K562 (cell line): Measurements from ENCODE around the gene IQUB. TPM values are rescaled to one million over a fixed set of nuclear protein-coding genes. Genes with fewer than 3 reads are reported as not detected.
"Not testable (repeated sequence)": the region's sequence is repeated elsewhere in the genome, so short reads cannot be mapped to it uniquely, and the experiment has no call there.

Experiments used
- ATAC-seq: fragments of 200-7000 bp; cut with Tn5 transposase; 3 replicates; pipeline ENCODE4 v1.9.1; 2020; ENCODE audit warnings: moderate library complexity
- BruUV-seq: library from RNA; stranded (reverse); fragments of 400-500 nt; replicated peaks from 2 replicates; lab custom pipeline; 2021; lab: Mats Ljungman, UMichigan
- CTCF ChIA-PET: fragments of 300-600 bp; formaldehyde crosslinking; extraction: SDS; loops from one replicate; lab custom pipeline; 2021; ENCODE audit warnings: low intra/inter-chr PET ratio; lab: Yijun Ruan, JAX
- POLR2A ChIA-PET: fragments of 300-600, 350-650 bp; sonication (Branson Sonifier 250); formaldehyde crosslinking; extraction: SDS; loops from one replicate; lab custom pipeline; 2021; ENCODE audit warnings: antibody characterized with exemption, inconsistent platforms; lab: Yijun Ruan, JAX
- DNase-seq, 4 experiments: peaks; one replicate each; pipeline versions ENCODE4 v3.0.0 to v3.0.0-alpha.2; 2011 to 2018; ENCODE audit warnings: low spot score in 3 of 4, mixed read lengths in 3 of 4; ENCODE audit errors: extremely low read depth in 1 of 4
- FAIRE-seq: peaks from 2 replicates; lab custom pipeline; 2011; peaks lifted over from hg19 to GRCh38; lab: Jason Lieb, UNC
- H2AFZ ChIP-seq: 2 replicates; pipeline ENCODE4 v1.6.0; 2011; ENCODE audit warnings: low read depth, low read length, control low read depth, inconsistent platforms
- H3K27ac ChIP-seq: fragments of 200-600 bp; 3 replicates; pipeline ENCODE4 v1.8.0; 2011; ENCODE audit warnings: low read depth, mild to moderate bottlenecking, control low read depth, inconsistent platforms, low read length, moderate library complexity, mixed read lengths; ENCODE audit errors: extremely low read depth
- H3K27me3 ChIP-seq, 2 experiments: fragments of 300-600 bp in 1 of 2; 2 replicates in 1 of 2; 3 replicates in 1 of 2; pipeline versions ENCODE4 v1.6.0 to v1.8.0; 2011; ENCODE audit warnings: inconsistent platforms in 2 of 2, low read length in 2 of 2, mild to moderate bottlenecking in 1 of 2, mixed read lengths in 1 of 2, moderate library complexity in 1 of 2; ENCODE audit not compliant: control insufficient read depth in 2 of 2, insufficient read depth in 2 of 2
- H3K36me3 ChIP-seq: fragments of 300-600 bp; 3 replicates; pipeline ENCODE4 v1.8.0; 2011; ENCODE audit warnings: mild to moderate bottlenecking, low read length, inconsistent platforms; ENCODE audit not compliant: control insufficient read depth, insufficient read depth
- H3K4me1 ChIP-seq, 2 experiments: fragments of 200-600 bp in 1 of 2; replicated peaks in 1 of 2; 2 replicates in 1 of 2; 3 replicates in 1 of 2; pipeline versions ENCODE4 v1.5.1 to v1.8.0; 2011; ENCODE audit warnings: inconsistent platforms in 2 of 2, low read length in 2 of 2, mild to moderate bottlenecking in 1 of 2, mixed read lengths in 1 of 2, moderate library complexity in 1 of 2; ENCODE audit not compliant: control insufficient read depth in 2 of 2, insufficient read depth in 2 of 2
- H3K4me2 ChIP-seq: 2 replicates; pipeline ENCODE4 v1.6.1; 2011; ENCODE audit warnings: low read length, control low read depth, inconsistent platforms, mixed read lengths; ENCODE audit not compliant: insufficient read depth
- H3K4me3 ChIP-seq: fragments of 200-600 bp; sonication (generic), shearing (Covaris generic); 2 replicates; pipeline ENCODE4 v1.5.1; 2016; ENCODE audit warnings: control low read depth, inconsistent platforms
- H3K79me2 ChIP-seq: fragments of 200-600 bp; 3 replicates; pipeline ENCODE4 v1.8.0; 2011; ENCODE audit warnings: low read length, inconsistent platforms; ENCODE audit not compliant: control insufficient read depth, insufficient read depth
- H3K9ac ChIP-seq, 2 experiments: 2 replicates each; pipeline versions ENCODE4 v1.6.0 to v1.6.1; 2011; ENCODE audit warnings: low read depth in 2 of 2, low read length in 2 of 2, control low read depth in 1 of 2, inconsistent platforms in 1 of 2, mild to moderate bottlenecking in 1 of 2, mixed read lengths in 1 of 2; ENCODE audit not compliant: insufficient read depth in 1 of 2
- H3K9me1 ChIP-seq: one replicate; pipeline ENCODE4 v1.6.0; 2011; ENCODE audit warnings: inconsistent platforms, mild to moderate bottlenecking, low read length, moderate library complexity; ENCODE audit not compliant: control insufficient read depth, insufficient read depth
- H3K9me3 ChIP-seq: replicated peaks from 2 replicates; pipeline ENCODE4 v1.5.1; 2011; ENCODE audit warnings: low read depth, low read length, inconsistent platforms; ENCODE audit not compliant: control insufficient read depth, insufficient read depth
- H4K20me1 ChIP-seq: replicated peaks from 2 replicates; pipeline ENCODE4 v1.6.1; 2011; ENCODE audit warnings: low read length, inconsistent platforms, mixed read lengths; ENCODE audit not compliant: control insufficient read depth, insufficient read depth
- ARID1B ChIP-seq: fragments of 450-650 bp; IDR thresholded peaks from 2 replicates; pipeline ENCODE4 v1.6.1; 2016; ENCODE audit warnings: antibody characterized with exemption, mild to moderate bottlenecking, inconsistent platforms
- CEBPG ChIP-seq, 3 experiments: fragments of 200-800 bp in 1 of 3; sonication (Bioruptor generic) in 1 of 3; sonication (generic) in 1 of 3; formaldehyde crosslinking in 1 of 3; IDR thresholded peaks in 2 of 3; conservative IDR thresholded peaks in 1 of 3; 2 replicates each; pipeline versions ENCODE4 v1.6.1 to v1.8.0; 2016 to 2022; ENCODE audit warnings: missing compliant biosample characterization in 2 of 3, missing genetic modification characterization in 2 of 3, mild to moderate bottlenecking in 1 of 3, missing genetic modification reagents in 1 of 3
- CREM ChIP-seq: IDR thresholded peaks from 2 replicates; pipeline ENCODE4 v1.6.1; 2014; ENCODE audit warnings: antibody characterized with exemption, low read depth
- DNMT1 ChIP-seq: fragments of 450-650 bp; IDR thresholded peaks from 2 replicates; pipeline ENCODE4 v1.6.1; 2016; ENCODE audit warnings: antibody characterized with exemption, mild to moderate bottlenecking
- EGR1 ChIP-seq: fragments of 450-650 bp; conservative IDR thresholded peaks from 2 replicates; pipeline ENCODE4 v1.6.1; 2017; ENCODE audit warnings: mild to moderate bottlenecking
- ETV5 ChIP-seq: sonication (generic); formaldehyde crosslinking; IDR thresholded peaks from 2 replicates; pipeline ENCODE4 v1.4.0; 2020; ENCODE audit warnings: low read depth, mild to moderate bottlenecking, missing genetic modification reagents
- KAT7 ChIP-seq: sonication (generic); formaldehyde crosslinking; IDR thresholded peaks from 2 replicates; pipeline ENCODE4 v1.8.0; 2022; ENCODE audit warnings: missing genetic modification reagents, mild to moderate bottlenecking, borderline replicate concordance
- NR2C2 ChIP-seq, 2 experiments: fragments of 200-800 bp in 1 of 2; sonication (Bioruptor generic) in 1 of 2; sonication (generic) in 1 of 2; formaldehyde crosslinking in 1 of 2; IDR thresholded peaks; 2 replicates each; pipeline versions ENCODE4 v1.6.1 to v1.8.0; 2016 to 2022; ENCODE audit warnings: mild to moderate bottlenecking in 1 of 2, missing compliant biosample characterization in 1 of 2, missing genetic modification characterization in 1 of 2, missing genetic modification reagents in 1 of 2
- RAD21 ChIP-seq, 2 experiments: fragments of 250-450 bp in 1 of 2; fragments of 450-650 bp in 1 of 2; sonication (Bioruptor Pico) in 1 of 2; formaldehyde crosslinking in 1 of 2; IDR thresholded peaks in 1 of 2; conservative IDR thresholded peaks in 1 of 2; 2 replicates each; pipeline versions ENCODE4 v1.4.0 to v1.8.0; 2020 to 2022; ENCODE audit warnings: mild to moderate bottlenecking in 2 of 2, moderate library complexity in 1 of 2
- RAD51 ChIP-seq: fragments of 450-650 bp; IDR thresholded peaks from 2 replicates; pipeline ENCODE4 v1.7.1; 2016; ENCODE audit warnings: low read depth, mild to moderate bottlenecking, borderline replicate concordance
- TAF9B ChIP-seq: fragments of 450-650 bp; IDR thresholded peaks from 2 replicates; pipeline ENCODE4 v1.6.1; 2018; ENCODE audit warnings: mild to moderate bottlenecking; ENCODE audit not compliant: partially characterized antibody
- ZBTB11 ChIP-seq, 3 experiments: fragments of 200-800 bp in 1 of 3; fragments of 250-450 bp in 1 of 3; fragments of 450-650 bp in 1 of 3; sonication (Bioruptor Pico) in 1 of 3; sonication (Bioruptor generic) in 1 of 3; formaldehyde crosslinking in 1 of 3; IDR thresholded peaks; 2 replicates each; pipeline versions ENCODE4 v1.6.1 to v1.8.0; 2016 to 2022; ENCODE audit warnings: mild to moderate bottlenecking in 2 of 3, missing genetic modification characterization in 2 of 3, missing compliant biosample characterization in 1 of 3, moderate library complexity in 1 of 3
- WGBS: fragments of 100-300 bp; shearing (Covaris generic); methylation state at CpG from one replicate; pipeline ENCODE4 v1.1.6; 2016; ENCODE audit warnings: low coverage, mixed read lengths; ENCODE audit not compliant: insufficient coverage; ENCODE audit errors: missing lambda C conversion rate; 5-methylcytosine and 5-hydroxymethylcytosine counted together
- in situ Hi-C: fragments of 300-500 bp; cut with MboI; formaldehyde crosslinking; loops from 4 replicates; pipeline ENCODE4 v1.15.0; 2018; ENCODE audit warnings: inconsistent platforms, mixed read lengths
- intact Hi-C: fragments of 100-400 bp; cut with micrococcal nuclease; formaldehyde crosslinking; loops from 2 replicates; pipeline ENCODE4 v1.14.2; 2022
- polyA plus RNA-seq, 8 experiments: library from polyadenylated mRNA; depleted of rRNA in 4 of 8; stranded (reverse) in 5 of 8; unstranded in 3 of 8; fragments of >200 nt; fragmentation: Nextera tagmentation in 2 of 8; fragmentation: Illumina TruSeq in 1 of 8; extraction: Ambion mirVana in 2 of 8; extraction: Trizol in 1 of 8; gene quantifications; 2 replicates each; pipeline versions ENCODE4 v1.2.1 to v1.2.3, GENCODE V29; 2011 to 2014; ENCODE audit warnings: inconsistent platforms in 1 of 8, missing spikeins in 1 of 8
- total RNA-seq, 7 experiments: library from RNA; depleted of rRNA in 6 of 7; stranded (reverse); fragments of >200 nt in 6 of 7; fragmentation: Illumina TruSeq in 2 of 7; extraction: Trizol in 2 of 7; gene quantifications; 2 replicates each; pipeline versions ENCODE4 v1.2.1 to v1.2.3, GENCODE V29; 2011 to 2021; ENCODE audit warnings: low replicate concordance in 1 of 7

Gene IQUB
- total and polyA plus RNA-seq, 9 of the 15 experiments (the other 6 are each of a cell fraction or from before 2014, with no cell fraction given), result 0.62 to 2.6 (median 1.4) TPM

- TF ChIP-seq NR2C2 (CRISPR knock-in tag; IDR thresholded peaks at IDR 0.05), result not testable (repeated sequence)
- TF ChIP-seq NR2C2 (tag; IDR thresholded peaks at IDR 0.05) (peak; percentile 70; the same call in 1 of the 2 replicates), ARID1B (peak; percentile 82), TAF9B (peak; percentile 32), DNMT1 (peak; percentile 79; the same call in 1 of the 2 replicates), RAD21 (CRISPR knock-in tag; conservative IDR thresholded peaks at IDR 0.05 in 1 of 2, IDR thresholded peaks at IDR 0.05 in 1 of 2) (0 out of 4 replicates have a peak, but pooled peaks of 1 of the 2 experiments have one; percentile 8), ETV5 (CRISPR knock-in tag) (peak; percentile 74; the same call in 1 of the 2 replicates), RAD51 (peak; percentile 13; the same call in 1 of the 2 replicates), EGR1 (peak; percentile 63), KAT7 (CRISPR knock-in tag) (peak; percentile 84; the same call in 1 of the 2 replicates), CREM (peak; percentile 61)
These were observed 1.4 kb downstream of the IQUB start (continued) for GRCh38 chr7:123532788-123533552.

- H3K9ac ChIP-seq, result peak overlapping the region; percentile 59 to 68; a peak in 2 of 4 replicates
- H3K9me3 ChIP-seq; in situ Hi-C loops; H4K20me1 ChIP-seq; CTCF ChIA-PET; intact Hi-C loops; H3K36me3 ChIP-seq; BruUV-seq; POLR2A ChIA-PET; H3K9me1 ChIP-seq; H3K27me3 ChIP-seq; TF ChIP-seq CEBPG (CRISPR knock-in tag; IDR thresholded peaks at IDR 0.05): not testable (repeated sequence)
- H3K79me2 ChIP-seq, result peaks cover 14% of the 10 kb centered on the region; the same call in 2 of the 3 replicates
- peak; percentile 45 for ATAC-seq
- DNase-seq, result peak in 1 of 4 experiments; percentile 45
- 0% methylated on average over 5 of the region's 14 CpGs for WGBS
- peak overlapping the region; percentile 74 for H3K27ac ChIP-seq
- H3K4me1 ChIP-seq, result peaks cover 9 to 18% of the 10 kb centered on the region in 2 experiments
- FAIRE-seq, result peak; percentile 58
- H2AFZ ChIP-seq, result peak overlapping the region; percentile 41
- peak overlapping the region; percentile 69 for H3K4me3 ChIP-seq
- H3K4me2 ChIP-seq, result peak overlapping the region; percentile 74
- TF ChIP-seq ZBTB11 (CRISPR knock-in tag; IDR thresholded peaks at IDR 0.05) (0 out of 6 replicates have a peak, but pooled peaks of 1 of the 3 experiments have one; percentile 28), CEBPG (tag; conservative IDR thresholded peaks at IDR 0.05 in 1 of 2, IDR thresholded peaks at IDR 0.05 in 1 of 2) (peak in 1 of 2 experiments; percentile 29; a peak in 1 of 4 replicates)
These were observed 2.1 kb downstream of the IQUB start for GRCh38 chr7:123532343-123532742.
